Heart left ventricle (tissue), 16 donors: ENCODE measurements around the gene TRIM9. TPM values are rescaled to one million over a fixed set of nuclear protein-coding genes. Genes with fewer than 3 reads are reported as not detected.
A peak's percentile ranks its signal among the peaks of the same experiment; 100 is the strongest.
"Not testable (repeated sequence)": the region's sequence is repeated elsewhere in the genome, so short reads cannot be mapped to it uniquely, and the experiment has no call there.

ENCODE experiments used
- ATAC-seq, 4 donors: fragments of 200-7000 bp; cut with Tn5 transposase; one replicate each; pipeline ENCODE4 v1.9.1; 2020 to 2022; ENCODE audit warnings: moderate library complexity in 4 of 4, mild to moderate bottlenecking in 3 of 4, moderate number of reproducible peaks in 1 of 4
- DNase-seq, 5 donors: peaks; one replicate each; pipeline ENCODE4 v3.0.0-alpha.2; 2020
- H3K27ac ChIP-seq, 12 donors: fragments of 200-600 bp; sonication (generic) in 4 of 12; one replicate each; pipeline versions ENCODE4 v1.5.0 to v1.8.0; 2016 to 2022; ENCODE audit warnings: mild to moderate bottlenecking in 2 of 12
- H3K27me3 ChIP-seq, 9 donors: fragments of 200-600 bp; sonication (generic) in 2 of 9; one replicate each; pipeline versions ENCODE4 v1.5.1 to v1.8.0; 2016 to 2022; ENCODE audit warnings: mild to moderate bottlenecking in 3 of 9
- H3K36me3 ChIP-seq, 9 donors: fragments of 200-600 bp; sonication (generic) in 2 of 9; one replicate each; pipeline versions ENCODE4 v1.5.0 to v1.8.0; 2018 to 2022; ENCODE audit warnings: mild to moderate bottlenecking in 2 of 9
- H3K4me1 ChIP-seq, 12 donors: fragments of 200-600 bp; sonication (generic) in 4 of 12; one replicate each; pipeline versions ENCODE4 v1.5.0 to v1.8.0; 2016 to 2022; ENCODE audit warnings: mild to moderate bottlenecking in 3 of 12
- H3K4me3 ChIP-seq, 12 donors: fragments of 200-600 bp; sonication (generic) in 4 of 12; one replicate each; pipeline versions ENCODE4 v1.5.0 to v1.8.0; 2017 to 2022; ENCODE audit warnings: mild to moderate bottlenecking in 9 of 12, moderate library complexity in 4 of 12
- H3K9me3 ChIP-seq, 12 donors: fragments of 200-600 bp; sonication (generic) in 4 of 12; one replicate each; pipeline versions ENCODE4 v1.5.0 to v1.8.0; 2016 to 2022; ENCODE audit warnings: mild to moderate bottlenecking in 1 of 12
- POLR2A ChIP-seq, 2 donors: fragments of 450-650 bp; IDR thresholded peaks; one replicate each; pipeline ENCODE4 v1.6.1; 2017; ENCODE audit warnings: antibody characterized with exemption in 2 of 2, mild to moderate bottlenecking in 2 of 2, moderate library complexity in 2 of 2
- WGBS, 4 donors: extraction: QIAGEN DNeasy Blood & Tissue Kit in 2 of 4; methylation state at CpG; one replicate each; pipeline versions ENCODE4 v1.1.5 to v1.1.7; 2013 to 2018; 5-methylcytosine and 5-hydroxymethylcytosine counted together
- intact Hi-C, 10 donors: fragments of 100-400 bp; cut with DNase I; formaldehyde crosslinking; loops; one replicate each; pipeline versions ENCODE4 v1.11.1 to v1.14.2; 2022
- polyA plus RNA-seq, 2 donors: library from polyadenylated mRNA; stranded (reverse); fragments of 200-250 nt; gene quantifications; one replicate each; pipeline ENCODE4 v1.2.3, GENCODE V29; 2013
- total RNA-seq, 9 donors: library from RNA; depleted of rRNA in 2 of 9; stranded (reverse); fragments of >200 nt in 2 of 9; fragmentation: NEBNext Ultra II Directional in 3 of 9; extraction: Animal tissue kit (Norgen Biotek cat#: 25700) in 3 of 9; gene quantifications; one replicate each; pipeline versions ENCODE4 v1.1.0 to v1.2.4, GENCODE V29; 2016 to 2023
- TF ChIP-seq, protein P1 (sequence below), 12 donors: fragments of 200-600 bp; sonication (generic) in 4 of 12; IDR thresholded peaks; one replicate each; pipeline versions ENCODE4 v1.5.0 to v1.8.0; 2018 to 2022; ENCODE audit warnings: antibody characterized with exemption in 12 of 12, mild to moderate bottlenecking in 5 of 12
- donor health status: ischemic (EF 13 %, LVEDD 7.1; RV severe dilation, severe dysfunction).
- donor health status: healthy with polysubstance abuse.
- donor health status: DM: no; HTN: yes; CAD: no.
- donor health status: DM: no; HTN: no; CAD: no.
- donor health status: ischemic (EF 25% LVEDD 6.9; RV normal size, moderate dysfunction).
- donor health status: ischemic (EF 25% LVEDD 5.7; RV mildly dilated, moderate dysfunction).
- donor health status: healthy.
- donor health status: DM: yes; HTN: yes; CAD: no.
- donor health status: ischemic (EF 35%, LVEDD 5.7; RV mildly dilated, moderate dysfunction).
- donor health status: nonischemic (EF 11% LVEDD 7.7; RV severe dilation, severe dysfunction).
- donor health status: DM: yes; HTN: yes; CAD: no.
- donor health status: PGD.
- donor health status: ischemic (EF 29% LVEDD 5.4; RV normal size, mild dysfunction).
- donor health status: nonischemic (EF 23%, LVEDD 6.1; RV moderate dilation, normal function).

Gene TRIM9
- total and polyA plus RNA-seq, 11 donors, result 0.20 to 1.7 (median 0.50) TPM

DNA sequence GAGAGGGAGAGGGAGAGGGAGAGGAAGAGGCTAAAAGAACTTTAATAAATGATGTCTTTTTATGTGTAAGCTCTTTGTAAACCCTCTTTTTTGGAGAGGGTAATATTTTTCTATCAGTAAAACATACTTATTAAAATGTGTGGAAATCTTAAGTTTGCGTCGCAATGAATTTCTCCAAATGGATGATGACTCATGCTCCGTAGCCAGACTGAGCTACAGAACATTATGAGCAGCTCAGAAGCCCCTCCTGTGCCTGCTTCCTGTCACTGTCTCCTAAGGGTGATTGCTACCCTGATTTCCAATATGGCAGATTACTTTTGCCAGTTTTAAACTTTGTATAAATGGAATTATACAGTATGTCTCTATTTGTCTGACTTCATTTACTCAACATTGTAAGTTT lies 137.6 kb downstream of the TRIM9 start:
- TF ChIP-seq, protein P1, sequence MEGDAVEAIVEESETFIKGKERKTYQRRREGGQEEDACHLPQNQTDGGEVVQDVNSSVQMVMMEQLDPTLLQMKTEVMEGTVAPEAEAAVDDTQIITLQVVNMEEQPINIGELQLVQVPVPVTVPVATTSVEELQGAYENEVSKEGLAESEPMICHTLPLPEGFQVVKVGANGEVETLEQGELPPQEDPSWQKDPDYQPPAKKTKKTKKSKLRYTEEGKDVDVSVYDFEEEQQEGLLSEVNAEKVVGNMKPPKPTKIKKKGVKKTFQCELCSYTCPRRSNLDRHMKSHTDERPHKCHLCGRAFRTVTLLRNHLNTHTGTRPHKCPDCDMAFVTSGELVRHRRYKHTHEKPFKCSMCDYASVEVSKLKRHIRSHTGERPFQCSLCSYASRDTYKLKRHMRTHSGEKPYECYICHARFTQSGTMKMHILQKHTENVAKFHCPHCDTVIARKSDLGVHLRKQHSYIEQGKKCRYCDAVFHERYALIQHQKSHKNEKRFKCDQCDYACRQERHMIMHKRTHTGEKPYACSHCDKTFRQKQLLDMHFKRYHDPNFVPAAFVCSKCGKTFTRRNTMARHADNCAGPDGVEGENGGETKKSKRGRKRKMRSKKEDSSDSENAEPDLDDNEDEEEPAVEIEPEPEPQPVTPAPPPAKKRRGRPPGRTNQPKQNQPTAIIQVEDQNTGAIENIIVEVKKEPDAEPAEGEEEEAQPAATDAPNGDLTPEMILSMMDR (IDR thresholded peaks at IDR 0.05), result no peak
- TF ChIP-seq POLR2A (IDR thresholded peaks at IDR 0.05), result no peak
- peak in 2 of 4 donors; percentile 49 to 60 for ATAC-seq
- DNase-seq, result no peak
- Histone ChIP-seq H3K27me3 (no peaks in the 10 kb centered on the region), H3K36me3 (no peaks in the 10 kb centered on the region), H3K4me1 (peaks cover 0 to 28% (median 1%) of the 10 kb centered on the region in 12 donors), H3K27ac (no peak overlapping the region), H3K4me3 (no peak overlapping the region), H3K9me3 (no peaks in the 10 kb centered on the region)
- intact Hi-C loops, result loop anchor here in 7 of 10 donors (5.0 to 10.0 kb wide), 7 partner anchors 138 to 828 kb away; partner anchors contain the start of gene TRIM9 (in 1 of the 7)
- WGBS, 4 donors, result 62 to 79% (median 72%) methylated on average over 3 of the region's 3 CpGs

GRCh38 chr14:50956421-50956820 lies 138.5 kb downstream of the TRIM9 start:
- not testable (repeated sequence) for H3K27me3 ChIP-seq, H3K4me3 ChIP-seq, ATAC-seq, H3K27ac ChIP-seq, H3K9me3 ChIP-seq, H3K36me3 ChIP-seq, DNase-seq
- intact Hi-C loops, result loop anchor here in 7 of 10 donors (5.0 to 10.0 kb wide), 7 partner anchors 138 to 828 kb away; partner anchors contain the start of gene TRIM9 (in 1 of the 7)
- 94 to 97% (median 95%) methylated on average over 14 to 32 of the region's 32 CpGs for WGBS, 4 donors
- peaks cover 0 to 19% (median 1%) of the 10 kb centered on the region in 12 donors for H3K4me1 ChIP-seq

DNA sequence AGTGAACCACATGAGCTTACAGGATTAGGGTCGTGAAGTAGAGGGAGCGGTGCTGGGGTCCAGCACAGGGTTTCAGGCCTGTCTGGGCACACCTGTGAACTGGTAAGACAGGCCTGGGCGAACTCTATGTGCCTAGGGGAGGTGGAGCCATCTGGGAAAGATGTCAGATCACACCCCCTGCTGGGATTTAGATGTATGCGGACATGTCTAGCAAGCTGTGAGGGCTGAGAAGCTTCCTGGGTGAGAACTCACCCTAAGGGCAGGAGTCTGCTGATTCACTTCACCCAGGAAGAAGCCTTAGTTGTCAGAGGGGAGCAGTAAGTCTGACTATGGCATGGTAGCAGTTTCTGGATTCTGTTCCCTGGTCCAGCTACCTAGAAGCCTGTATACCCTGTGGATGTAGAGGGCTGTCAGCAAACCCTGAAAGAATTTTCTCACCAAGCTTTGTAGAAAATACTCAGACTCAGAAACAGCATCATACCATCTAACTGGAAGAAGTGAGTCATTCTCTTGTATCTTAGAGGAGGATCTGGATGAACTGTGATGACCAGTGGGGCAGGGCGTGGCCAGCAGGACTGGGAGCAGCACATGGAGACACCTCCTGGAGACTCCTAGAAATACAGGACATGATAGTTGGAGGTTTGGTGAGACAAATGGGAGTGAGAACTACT lies 139.4 kb downstream of the TRIM9 start:
- Histone ChIP-seq H3K9me3 (no peaks in the 10 kb centered on the region), H3K27ac (peak overlapping the region in 3 of 12 donors; percentile 11 to 61 (median 58)), H3K27me3 (no peaks in the 10 kb centered on the region), H3K4me1 (peaks cover 0 to 11% (median 1%) of the 10 kb centered on the region in 12 donors), H3K4me3 (no peak overlapping the region), H3K36me3 (no peaks in the 10 kb centered on the region)
- WGBS, 4 donors, result 86 to 91% (median 89%) methylated on average over 5 of the region's 5 CpGs
- TF ChIP-seq, protein P1 (IDR thresholded peaks at IDR 0.05), result peak in 5 of 12 donors; percentile 8 to 38 (median 23)
- no peak for TF ChIP-seq POLR2A (IDR thresholded peaks at IDR 0.05)
- peak in 3 of 4 donors; percentile 45 to 92 (median 84) for ATAC-seq
- intact Hi-C loops, result loop anchor here in 8 of 10 donors (2.0 to 10.0 kb wide), 9 partner anchors 139 to 829 kb away; partner anchors contain the start of gene TRIM9 (in 1 of the 8)
- peak in 2 of 5 donors; percentile 48 to 80 for DNase-seq

GRCh38 chr14:50954811-50955372 lies 140.0 kb downstream of the TRIM9 start:
- TF ChIP-seq, protein P1 (IDR thresholded peaks at IDR 0.05), result peak; percentile 30 to 74 (median 61)
- no peak for TF ChIP-seq POLR2A (IDR thresholded peaks at IDR 0.05)
- intact Hi-C loops, result loop anchor here in 9 of 10 donors (2.0 to 10.0 kb wide), 9 partner anchors 140 to 830 kb away; partner anchors contain the start of gene TRIM9 (in 1 of the 9)
- DNase-seq, result no peak
- WGBS, 4 donors, result 16 to 26% (median 20%) methylated on average over 1 of the region's 1 CpG
- no peak overlapping the region for H3K4me3 ChIP-seq
- no peaks in the 10 kb centered on the region for H3K36me3 ChIP-seq
- no peaks in the 10 kb centered on the region for H3K27me3 ChIP-seq
- H3K4me1 ChIP-seq, result peaks cover 0 to 11% (median 1%) of the 10 kb centered on the region in 12 donors
- peak overlapping the region in 3 of 12 donors; percentile 11 to 61 (median 58) for H3K27ac ChIP-seq
- no peaks in the 10 kb centered on the region for H3K9me3 ChIP-seq
- ATAC-seq, result peak in 3 of 4 donors; percentile 75 to 83 (median 77)
